IgD-negative memory B cell (primary cell): ENCODE results near the gene ZNF580. TPM values are rescaled to one million over a fixed set of nuclear protein-coding genes. Genes with fewer than 3 reads are reported as not detected.

Experiments used
- H3K27ac Mint-ChIP-seq, 3 donors: one replicate each; pipeline ENCODE4 v1.8.0; 2020 to 2022; ENCODE audit warnings: mild to moderate bottlenecking in 3 of 3, mixed read lengths in 3 of 3, moderate library complexity in 1 of 3
- H3K27me3 Mint-ChIP-seq: one replicate; pipeline ENCODE4 v1.8.0; 2021; ENCODE audit warnings: mixed read lengths
- H3K36me3 Mint-ChIP-seq: one replicate; pipeline ENCODE4 v1.8.0; 2020; ENCODE audit warnings: mild to moderate bottlenecking, mixed read lengths
- H3K4me1 Mint-ChIP-seq, 3 donors: one replicate each; pipeline ENCODE4 v1.8.0; 2020 to 2022; ENCODE audit warnings: mixed read lengths in 3 of 3, mild to moderate bottlenecking in 1 of 3
- H3K4me3 Mint-ChIP-seq, 4 donors: one replicate each; pipeline ENCODE4 v1.8.0; 2020 to 2022; ENCODE audit warnings: mild to moderate bottlenecking in 4 of 4, mixed read lengths in 4 of 4, moderate library complexity in 3 of 4
- H3K9me3 Mint-ChIP-seq, 3 donors: one replicate each; pipeline ENCODE4 v1.8.0; 2020 to 2021; ENCODE audit warnings: mixed read lengths in 3 of 3, mild to moderate bottlenecking in 1 of 3
- polyA plus RNA-seq: library from polyadenylated mRNA; unstranded; fragments of 300-500 nt; fragmentation: Illumina TruSeq; gene quantifications from one replicate; pipeline ENCODE4 v1.2.3, GENCODE V29; 2021

ZNF580 gene
- polyA plus RNA-seq, 1 donor from 2014 or later: 38.4 TPM

GRCh38 chr19:55651236-55651635, 10.4 kb downstream of the ZNF580 start:
- Mint-ChIP-seq H3K4me1 (peaks cover 13 to 32% (median 15%) of the 10 kb centered on the region in 3 donors), H3K27ac (peak overlapping the region in 2 of 3 donors; percentile 76 to 90), H3K4me3 (peak overlapping the region in 2 of 4 donors; percentile 83), H3K27me3 (no peaks in the 10 kb centered on the region), H3K9me3 (no peaks in the 10 kb centered on the region), H3K36me3 (peaks cover 6% of the 10 kb centered on the region)

GRCh38 chr19:55652311-55653128, 11.7 kb downstream of the ZNF580 start:
- H3K9me3 Mint-ChIP-seq: no peaks in the 10 kb centered on the region
- no peaks in the 10 kb centered on the region for H3K27me3 Mint-ChIP-seq
- H3K4me1 Mint-ChIP-seq: peaks cover 14 to 32% (median 22%) of the 10 kb centered on the region in 3 donors
- H3K36me3 Mint-ChIP-seq: peaks cover 3% of the 10 kb centered on the region
- peak overlapping the region in 2 of 3 donors; percentile 25 to 63 for H3K27ac Mint-ChIP-seq
- no peak overlapping the region for H3K4me3 Mint-ChIP-seq

GRCh38 chr19:55653651-55654322, 13.0 kb downstream of the ZNF580 start:
- no peaks in the 10 kb centered on the region for H3K27me3 Mint-ChIP-seq
- peak overlapping the region; percentile 93 to 100 (median 99) for H3K27ac Mint-ChIP-seq
- H3K9me3 Mint-ChIP-seq: no peaks in the 10 kb centered on the region
- H3K36me3 Mint-ChIP-seq: peaks cover 3% of the 10 kb centered on the region
- peak overlapping the region; percentile 94 to 100 (median 96) for H3K4me3 Mint-ChIP-seq
- peaks cover 21 to 34% (median 32%) of the 10 kb centered on the region in 3 donors for H3K4me1 Mint-ChIP-seq

GRCh38 chr19:55654323-55654867, 13.6 kb downstream of the ZNF580 start:
- H3K4me3 Mint-ChIP-seq: peak overlapping the region; percentile 94 to 100 (median 96)
- H3K4me1 Mint-ChIP-seq: peaks cover 22 to 35% (median 33%) of the 10 kb centered on the region in 3 donors
- H3K36me3 Mint-ChIP-seq: peaks cover 3% of the 10 kb centered on the region
- no peaks in the 10 kb centered on the region for H3K9me3 Mint-ChIP-seq
- H3K27me3 Mint-ChIP-seq: no peaks in the 10 kb centered on the region
- H3K27ac Mint-ChIP-seq: peak overlapping the region; percentile 93 to 100 (median 99)

GRCh38 chr19:55654868-55655647, 14.3 kb downstream of the ZNF580 start, which contains the start of gene U2AF2:
Gene U2AF2 (plus strand): TSS chr19:55655035. CDS start chr19:55655105, 70 bp downstream.
- Mint-ChIP-seq H3K4me1 (peaks cover 27 to 39% (median 32%) of the 10 kb centered on the region in 3 donors), H3K27me3 (no peaks in the 10 kb centered on the region), H3K9me3 (no peaks in the 10 kb centered on the region), H3K27ac (peak within 1 kb of the TSS; percentile 93 to 100 (median 99)), H3K4me3 (peak within 1 kb of the TSS; percentile 94 to 100 (median 96)), H3K36me3 (peaks cover 3% of the 10 kb centered on the region)

GRCh38 chr19:55655648-55656040, 14.8 kb downstream of the ZNF580 start:
- peaks cover 2% of the 10 kb centered on the region for H3K36me3 Mint-ChIP-seq
- H3K4me1 Mint-ChIP-seq: peaks cover 28 to 39% (median 32%) of the 10 kb centered on the region in 3 donors
- H3K27me3 Mint-ChIP-seq: no peaks in the 10 kb centered on the region
- no peaks in the 10 kb centered on the region for H3K9me3 Mint-ChIP-seq
- peak overlapping the region; percentile 94 to 100 (median 96) for H3K4me3 Mint-ChIP-seq
- H3K27ac Mint-ChIP-seq: peak overlapping the region; percentile 93 to 100 (median 99)

- Mint-ChIP-seq H3K4me1 (peaks cover 24 to 39% (median 32%) of the 10 kb centered on the region in 3 donors), H3K27me3 (no peaks in the 10 kb centered on the region), H3K4me3 (peak overlapping the region; percentile 94 to 100 (median 96)), H3K36me3 (peaks cover 2% of the 10 kb centered on the region), H3K27ac (peak overlapping the region in 2 of 3 donors; percentile 93 to 100), H3K9me3 (no peaks in the 10 kb centered on the region)
These were observed 15.8 kb downstream of the ZNF580 start for GRCh38 chr19:55656552-55656951.

GRCh38 chr19:55656988-55657747, 16.4 kb downstream of the ZNF580 start:
- Mint-ChIP-seq H3K4me3 (peak overlapping the region; percentile 94 to 100 (median 96)), H3K9me3 (no peaks in the 10 kb centered on the region), H3K4me1 (peaks cover 27 to 39% (median 32%) of the 10 kb centered on the region in 3 donors), H3K36me3 (peaks cover 2% of the 10 kb centered on the region), H3K27ac (peak overlapping the region; percentile 73 to 100 (median 84)), H3K27me3 (no peaks in the 10 kb centered on the region)

- H3K4me1 Mint-ChIP-seq: peaks cover 30 to 40% (median 36%) of the 10 kb centered on the region in 3 donors
- H3K4me3 Mint-ChIP-seq: peak overlapping the region in 3 of 4 donors; percentile 73 to 81 (median 73)
- H3K36me3 Mint-ChIP-seq: peaks cover 4% of the 10 kb centered on the region
- no peaks in the 10 kb centered on the region for H3K9me3 Mint-ChIP-seq
- no peaks in the 10 kb centered on the region for H3K27me3 Mint-ChIP-seq
- peak overlapping the region in 1 of 3 donors; percentile 100 for H3K27ac Mint-ChIP-seq
These were observed 18.2 kb downstream of the ZNF580 start for GRCh38 chr19:55658846-55659459.

- peak overlapping the region in 3 of 4 donors; percentile 73 to 81 (median 73) for H3K4me3 Mint-ChIP-seq
- peak overlapping the region in 2 of 3 donors; percentile 71 to 82 for H3K27ac Mint-ChIP-seq
- peaks cover 30 to 36% (median 33%) of the 10 kb centered on the region in 3 donors for H3K4me1 Mint-ChIP-seq
- no peaks in the 10 kb centered on the region for H3K9me3 Mint-ChIP-seq
- H3K36me3 Mint-ChIP-seq: peaks cover 2% of the 10 kb centered on the region
- H3K27me3 Mint-ChIP-seq: no peaks in the 10 kb centered on the region
These were observed 19.0 kb downstream of the ZNF580 start for GRCh38 chr19:55659822-55660221.

- H3K27me3 Mint-ChIP-seq: no peaks in the 10 kb centered on the region
- H3K36me3 Mint-ChIP-seq: peaks cover 2% of the 10 kb centered on the region
- H3K4me1 Mint-ChIP-seq: peaks cover 30 to 36% (median 32%) of the 10 kb centered on the region in 3 donors
- H3K9me3 Mint-ChIP-seq: no peaks in the 10 kb centered on the region
- H3K27ac Mint-ChIP-seq: no peak overlapping the region
- peak overlapping the region in 2 of 4 donors; percentile 17 to 81 for H3K4me3 Mint-ChIP-seq
These were observed 19.6 kb downstream of the ZNF580 start for GRCh38 chr19:55660404-55660803.

GRCh38 chr19:55660991-55661390, 20.2 kb downstream of the ZNF580 start:
- peaks cover 2% of the 10 kb centered on the region for H3K36me3 Mint-ChIP-seq
- H3K27ac Mint-ChIP-seq: no peak overlapping the region
- H3K4me3 Mint-ChIP-seq: no peak overlapping the region
- no peaks in the 10 kb centered on the region for H3K9me3 Mint-ChIP-seq
- peaks cover 27 to 32% (median 31%) of the 10 kb centered on the region in 3 donors for H3K4me1 Mint-ChIP-seq
- H3K27me3 Mint-ChIP-seq: no peaks in the 10 kb centered on the region

GRCh38 chr19:55661826-55662225, 21.0 kb downstream of the ZNF580 start:
- Mint-ChIP-seq H3K9me3 (no peaks in the 10 kb centered on the region), H3K27ac (peak overlapping the region in 2 of 3 donors; percentile 46 to 47), H3K36me3 (peaks cover 2% of the 10 kb centered on the region), H3K4me1 (peaks cover 23 to 26% (median 24%) of the 10 kb centered on the region in 3 donors), H3K4me3 (no peak overlapping the region), H3K27me3 (no peaks in the 10 kb centered on the region)
